ENCODE measurements around the gene SPARC.

DNA sequence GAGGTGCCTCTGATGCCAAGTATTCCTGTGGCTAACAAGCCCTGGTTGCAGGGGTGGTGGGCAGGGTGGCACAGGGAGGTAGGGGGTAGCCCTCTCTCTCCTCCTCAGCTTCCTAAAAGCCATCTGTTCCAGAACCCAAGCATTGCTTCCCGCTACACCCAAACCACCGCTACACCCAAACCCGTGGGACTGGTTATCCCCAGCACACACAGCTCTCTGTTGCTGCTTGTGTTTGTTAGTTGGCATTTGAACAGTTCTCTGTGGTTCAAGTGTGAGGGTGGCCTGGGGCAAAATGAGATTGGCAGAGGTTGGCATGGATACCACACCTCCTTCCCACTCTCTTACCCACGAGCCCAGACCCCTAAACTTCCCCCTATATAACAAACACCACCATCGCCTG is 40.4 kb downstream of the SPARC start:
- TF ChIP-seq, protein P1, sequence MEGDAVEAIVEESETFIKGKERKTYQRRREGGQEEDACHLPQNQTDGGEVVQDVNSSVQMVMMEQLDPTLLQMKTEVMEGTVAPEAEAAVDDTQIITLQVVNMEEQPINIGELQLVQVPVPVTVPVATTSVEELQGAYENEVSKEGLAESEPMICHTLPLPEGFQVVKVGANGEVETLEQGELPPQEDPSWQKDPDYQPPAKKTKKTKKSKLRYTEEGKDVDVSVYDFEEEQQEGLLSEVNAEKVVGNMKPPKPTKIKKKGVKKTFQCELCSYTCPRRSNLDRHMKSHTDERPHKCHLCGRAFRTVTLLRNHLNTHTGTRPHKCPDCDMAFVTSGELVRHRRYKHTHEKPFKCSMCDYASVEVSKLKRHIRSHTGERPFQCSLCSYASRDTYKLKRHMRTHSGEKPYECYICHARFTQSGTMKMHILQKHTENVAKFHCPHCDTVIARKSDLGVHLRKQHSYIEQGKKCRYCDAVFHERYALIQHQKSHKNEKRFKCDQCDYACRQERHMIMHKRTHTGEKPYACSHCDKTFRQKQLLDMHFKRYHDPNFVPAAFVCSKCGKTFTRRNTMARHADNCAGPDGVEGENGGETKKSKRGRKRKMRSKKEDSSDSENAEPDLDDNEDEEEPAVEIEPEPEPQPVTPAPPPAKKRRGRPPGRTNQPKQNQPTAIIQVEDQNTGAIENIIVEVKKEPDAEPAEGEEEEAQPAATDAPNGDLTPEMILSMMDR (IDR thresholded peaks at IDR 0.05), result no peak
- TF ChIP-seq, protein P2, sequence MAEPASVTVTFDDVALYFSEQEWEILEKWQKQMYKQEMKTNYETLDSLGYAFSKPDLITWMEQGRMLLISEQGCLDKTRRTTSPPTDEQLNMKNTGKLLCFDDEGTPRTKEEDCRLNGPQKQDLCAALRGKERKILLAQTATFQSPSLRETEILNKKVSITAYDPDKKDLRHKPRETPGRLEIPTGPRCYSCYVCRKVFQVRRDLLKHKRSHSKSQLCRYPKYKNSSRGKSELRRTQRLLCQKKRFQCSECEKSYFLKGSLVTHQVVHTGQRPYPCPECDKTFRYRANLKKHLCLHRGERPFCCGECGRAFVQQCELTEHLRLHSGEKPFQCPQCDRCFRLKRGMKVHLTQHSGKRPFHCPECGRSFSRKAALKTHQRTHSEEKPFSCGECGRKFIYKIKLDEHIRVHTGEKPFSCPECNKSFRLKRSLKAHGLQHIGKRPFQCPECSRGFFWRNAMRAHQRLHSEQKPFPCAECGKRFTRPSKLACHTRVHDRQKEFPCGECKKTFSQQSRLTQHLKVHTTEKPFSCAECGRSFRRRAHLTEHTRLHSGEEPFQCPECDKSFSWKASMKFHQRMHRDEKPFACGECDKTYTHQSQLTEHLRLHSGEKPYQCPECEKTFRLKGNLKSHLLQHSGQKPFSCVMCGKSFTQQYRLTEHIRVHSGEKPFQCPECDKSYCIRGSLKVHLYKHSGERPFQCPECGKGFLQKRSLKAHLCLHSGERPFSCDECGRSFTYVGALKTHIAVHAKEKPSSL (CRISPR knock-in tag; conservative IDR thresholded peaks at IDR 0.05), result no peak
- TF ChIP-seq SP1 (CRISPR knock-in tag; conservative IDR thresholded peaks at IDR 0.05), result no peak
